HepG2 (cell line): ENCODE measurements around the gene DSCAML1.

Experiments used
- ERF ChIP-seq: IDR thresholded peaks from 2 replicates; pipeline ENCODE4 v1.6.1; 2018; ENCODE audit warnings: missing biosample characterization, missing genetic modification reagents
- FLYWCH1 ChIP-seq: sonication (generic); formaldehyde crosslinking; IDR thresholded peaks from 2 replicates; pipeline ENCODE4 v1.8.1; 2023; ENCODE audit warnings: mild to moderate bottlenecking, missing genetic modification reagents
- PHB2 ChIP-seq: fragments of 450-650 bp; IDR thresholded peaks from 2 replicates; pipeline ENCODE4 v1.6.1; 2018; ENCODE audit not compliant: partially characterized antibody
- PHF8 ChIP-seq: sonication (generic); formaldehyde crosslinking; IDR thresholded peaks from 2 replicates; pipeline ENCODE4 v1.5.0; 2020; ENCODE audit warnings: missing genetic modification reagents
- POLR2AphosphoS5 ChIP-seq: IDR thresholded peaks from 2 replicates; pipeline ENCODE4 v1.6.1; 2012; ENCODE audit warnings: low read depth, low read length
- RXRA ChIP-seq: sonication (generic); formaldehyde crosslinking; IDR thresholded peaks from 2 replicates; pipeline ENCODE4 v1.5.1; 2020; ENCODE audit warnings: missing genetic modification reagents
- SMARCC2 ChIP-seq: fragments of 450-650 bp; IDR thresholded peaks from 2 replicates; pipeline ENCODE4 v1.6.1; 2017; ENCODE audit warnings: antibody characterized with exemption, mild to moderate bottlenecking
- TGIF2 ChIP-seq: IDR thresholded peaks from 2 replicates; pipeline ENCODE4 v1.6.1; 2016; ENCODE audit warnings: control low read depth, missing compliant biosample characterization
- ZBTB7A ChIP-seq: sonication (generic); formaldehyde crosslinking; IDR thresholded peaks from 2 replicates; pipeline ENCODE4 v1.8.0; 2022; ENCODE audit warnings: mild to moderate bottlenecking, missing genetic modification reagents
- ZNF121 ChIP-seq: sonication (generic); formaldehyde crosslinking; IDR thresholded peaks from 2 replicates; pipeline ENCODE4 v1.5.0; 2020; ENCODE audit warnings: mild to moderate bottlenecking, missing genetic modification reagents
- ZNF30 ChIP-seq: sonication (generic); formaldehyde crosslinking; IDR thresholded peaks from 2 replicates; pipeline ENCODE4 v1.5.0; 2020; ENCODE audit warnings: mild to moderate bottlenecking, missing genetic modification reagents
- TF ChIP-seq, protein P1 (sequence below): sonication (generic); formaldehyde crosslinking; IDR thresholded peaks from 2 replicates; pipeline ENCODE4 v1.4.0; 2020; ENCODE audit warnings: missing genetic modification reagents, borderline replicate concordance

DNA sequence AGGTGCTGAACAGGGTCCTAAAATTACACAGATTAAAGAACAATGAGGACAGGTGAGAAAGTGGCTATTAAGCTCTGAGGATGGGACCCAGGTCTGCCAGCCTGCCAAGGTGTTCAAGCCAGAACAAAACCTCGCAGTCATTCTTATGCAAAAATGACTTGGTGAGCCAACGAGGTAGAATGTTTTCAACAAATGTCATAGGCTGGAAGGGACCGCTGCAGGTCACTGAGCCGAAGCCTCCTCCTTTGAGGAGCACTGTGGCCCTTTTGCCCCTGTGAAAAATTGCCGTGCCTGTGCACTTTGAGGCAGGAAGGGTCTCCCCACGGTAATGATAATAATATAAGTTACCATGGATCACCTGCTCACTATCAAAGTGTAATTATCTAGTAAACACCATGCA is 216.2 kb downstream of the DSCAML1 start:
- TF ChIP-seq POLR2AphosphoS5: no peak
- no peak for TF ChIP-seq SMARCC2
- TF ChIP-seq ZBTB7A (CRISPR knock-in tag): no peak
- TF ChIP-seq ZNF121: no peak
- TF ChIP-seq ERF: no peak
- TF ChIP-seq PHB2: no peak
- no peak for TF ChIP-seq PHF8
- TF ChIP-seq RXRA (CRISPR knock-in tag): no peak
- TF ChIP-seq, protein P1, sequence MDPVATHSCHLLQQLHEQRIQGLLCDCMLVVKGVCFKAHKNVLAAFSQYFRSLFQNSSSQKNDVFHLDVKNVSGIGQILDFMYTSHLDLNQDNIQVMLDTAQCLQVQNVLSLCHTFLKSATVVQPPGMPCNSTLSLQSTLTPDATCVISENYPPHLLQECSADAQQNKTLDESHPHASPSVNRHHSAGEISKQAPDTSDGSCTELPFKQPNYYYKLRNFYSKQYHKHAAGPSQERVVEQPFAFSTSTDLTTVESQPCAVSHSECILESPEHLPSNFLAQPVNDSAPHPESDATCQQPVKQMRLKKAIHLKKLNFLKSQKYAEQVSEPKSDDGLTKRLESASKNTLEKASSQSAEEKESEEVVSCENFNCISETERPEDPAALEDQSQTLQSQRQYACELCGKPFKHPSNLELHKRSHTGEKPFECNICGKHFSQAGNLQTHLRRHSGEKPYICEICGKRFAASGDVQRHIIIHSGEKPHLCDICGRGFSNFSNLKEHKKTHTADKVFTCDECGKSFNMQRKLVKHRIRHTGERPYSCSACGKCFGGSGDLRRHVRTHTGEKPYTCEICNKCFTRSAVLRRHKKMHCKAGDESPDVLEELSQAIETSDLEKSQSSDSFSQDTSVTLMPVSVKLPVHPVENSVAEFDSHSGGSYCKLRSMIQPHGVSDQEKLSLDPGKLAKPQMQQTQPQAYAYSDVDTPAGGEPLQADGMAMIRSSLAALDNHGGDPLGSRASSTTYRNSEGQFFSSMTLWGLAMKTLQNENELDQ (CRISPR knock-in tag): no peak
- no peak for TF ChIP-seq FLYWCH1 (CRISPR knock-in tag)
- TF ChIP-seq TGIF2 (CRISPR knock-in tag): no peak
- no peak for TF ChIP-seq ZNF30 (CRISPR knock-in tag)
